Ovary (tissue), 3 donors: ENCODE results near the gene SPDYE3.

Experiments used
- CTCF ChIP-seq, 3 donors: fragments of 450-650 bp in 2 of 3; fragments of 200-600 bp in 1 of 3; IDR thresholded peaks; one replicate each; pipeline versions ENCODE4 v1.5.1 to v1.8.0; 2016 to 2022; ENCODE audit warnings: antibody characterized with exemption in 3 of 3, mild to moderate bottlenecking in 1 of 3
- EP300 ChIP-seq: sonication (generic); formaldehyde crosslinking; IDR thresholded peaks from one replicate; pipeline ENCODE4 v1.6.1; 2017; ENCODE audit warnings: antibody characterized with exemption
- POLR2A ChIP-seq: fragments of 450-650 bp; IDR thresholded peaks from one replicate; pipeline ENCODE4 v1.6.1; 2017; ENCODE audit warnings: antibody characterized with exemption, mild to moderate bottlenecking, moderate library complexity
- donor health status: DM: no; HTN: no; CAD: no.

- TF ChIP-seq POLR2A, result no peak
- TF ChIP-seq CTCF (IDR thresholded peaks at IDR 0.05), result no peak
- TF ChIP-seq EP300, result no peak
Measured at GRCh38 chr7:100371561-100372171, 64.2 kb downstream of the SPDYE3 start.
